ENCODE results near the gene ANKEF1. TPM values are rescaled to one million over a fixed set of nuclear protein-coding genes. Genes with fewer than 3 reads are reported as not detected.

Gene ANKEF1
- total and polyA plus RNA-seq, 7 experiments from 2014 or later, result 1.5 to 8.9 (median 5.8) TPM

DNA sequence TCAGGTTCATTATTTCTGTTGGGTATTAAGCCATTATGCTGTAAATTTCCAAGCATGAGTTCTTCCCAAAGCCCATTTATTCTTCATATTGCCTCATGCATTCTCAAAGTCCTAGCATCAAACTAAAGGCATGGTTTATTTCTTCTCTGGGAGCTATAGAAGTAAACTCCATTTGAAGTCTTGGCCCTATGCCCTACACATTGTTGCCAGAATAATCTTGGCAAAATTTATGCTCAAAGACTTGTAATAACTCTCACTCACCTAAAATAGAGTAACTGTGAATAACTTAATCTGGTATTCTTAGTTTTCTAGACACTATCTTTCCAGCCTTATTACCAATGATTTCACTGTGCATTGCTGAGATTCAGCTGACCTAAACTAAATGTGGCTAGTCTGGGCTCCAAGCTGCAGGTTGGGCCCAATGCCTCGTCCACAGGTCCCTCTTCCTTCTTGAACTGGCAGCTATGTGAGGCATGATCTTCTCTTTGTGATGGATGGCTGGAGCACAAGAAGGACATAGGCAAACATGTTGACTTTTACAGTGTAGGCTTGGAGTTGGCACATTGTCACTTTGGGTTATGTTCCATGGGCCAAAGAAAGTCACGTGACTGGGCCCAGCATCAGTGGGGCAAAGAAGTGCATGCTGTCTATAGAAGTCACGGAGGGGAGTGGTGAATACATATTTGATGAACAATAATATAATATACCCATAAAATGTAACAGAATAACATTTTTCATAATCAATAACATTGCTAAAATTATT lies 39.1 kb upstream of the ANKEF1 start:
- Mint-ChIP-seq H3K4me1 (no peaks in the 10 kb centered on the region), H3K9me3 (peaks cover 0 to 11% (median 4%) of the 10 kb centered on the region in 11 donors), H3K27me3 (peaks cover 0 to 6% (median 0%) of the 10 kb centered on the region in 5 donors), H3K4me3 (no peak overlapping the region), H3K36me3 (peaks cover 0 to 5% (median 0%) of the 10 kb centered on the region in 5 donors), H3K27ac (no peak overlapping the region)
- intact Hi-C loops (cut with micrococcal nuclease), result no loop called here
- Histone ChIP-seq H3K4me3 (ENCODE audit: low read length) (no peak overlapping the region), H3K27me3 (ENCODE audit: control insufficient read depth in 2 of 2, insufficient read depth in 2 of 2, low read length in 2 of 2) (no peaks in the 10 kb centered on the region), H3K27ac (ENCODE audit: low read depth, low read length) (no peak overlapping the region), H3K36me3 (ENCODE audit: control insufficient read depth in 2 of 3, insufficient read depth in 3 of 3, low read length in 3 of 3) (no peaks in the 10 kb centered on the region), H3K4me1 (ENCODE audit: control insufficient read depth in 2 of 2, insufficient read depth in 2 of 2, low read length in 2 of 2) (no peaks in the 10 kb centered on the region), H3K9me3 (ENCODE audit: control insufficient read depth in 2 of 3, low read length in 3 of 3) (no peaks in the 10 kb centered on the region)
- ChIA-PET CTCF (no interaction called here), POLR2A (no interaction called here)
- DNase-seq (no peak), ATAC-seq (no peak)

DNA sequence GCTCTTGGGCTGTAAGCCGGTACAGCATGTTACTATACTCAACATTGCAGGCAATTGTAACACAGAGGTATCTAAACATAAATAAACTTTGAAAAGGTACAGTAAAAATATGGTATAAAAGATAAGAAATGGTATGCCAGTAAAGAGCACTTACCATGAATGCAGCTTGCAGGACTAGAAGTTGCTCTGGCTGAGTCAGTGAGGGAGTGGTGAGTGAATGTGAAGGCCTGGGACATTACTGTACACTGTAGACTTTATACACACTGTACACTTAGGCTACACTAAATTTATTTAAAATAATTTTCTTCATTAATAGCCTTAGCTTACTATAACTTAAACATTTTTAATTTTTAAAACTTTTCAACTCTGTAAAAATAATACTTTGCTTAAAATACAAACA lies 37.8 kb upstream of the ANKEF1 start:
- POLR2A ChIA-PET, result no interaction called here
- no peak overlapping the region for H3K4me3 ChIP-seq (ENCODE audit: low read length)
- no peak overlapping the region for H3K27ac Mint-ChIP-seq
- H3K27me3 Mint-ChIP-seq, result no peaks in the 10 kb centered on the region
- no peak overlapping the region for H3K4me3 Mint-ChIP-seq
- no peak overlapping the region for H3K27ac ChIP-seq (ENCODE audit: low read depth, low read length)
- H3K4me1 ChIP-seq (ENCODE audit: control insufficient read depth in 2 of 2, insufficient read depth in 2 of 2, low read length in 2 of 2), result no peaks in the 10 kb centered on the region
- H3K9me3 ChIP-seq (ENCODE audit: control insufficient read depth in 2 of 3, low read length in 3 of 3), result no peaks in the 10 kb centered on the region
- no peaks in the 10 kb centered on the region for H3K36me3 ChIP-seq (ENCODE audit: control insufficient read depth in 2 of 3, insufficient read depth in 3 of 3, low read length in 3 of 3)
- peaks cover 0 to 5% (median 0%) of the 10 kb centered on the region in 5 donors for H3K36me3 Mint-ChIP-seq
- intact Hi-C loops (cut with micrococcal nuclease), result no loop called here
- no peaks in the 10 kb centered on the region for H3K4me1 Mint-ChIP-seq
- peaks cover 0 to 11% (median 4%) of the 10 kb centered on the region in 11 donors for H3K9me3 Mint-ChIP-seq
- DNase-seq (no peak), ATAC-seq (no peak)
- CTCF ChIA-PET, result no interaction called here
- H3K27me3 ChIP-seq (ENCODE audit: control insufficient read depth in 2 of 2, insufficient read depth in 2 of 2, low read length in 2 of 2), result no peaks in the 10 kb centered on the region

DNA sequence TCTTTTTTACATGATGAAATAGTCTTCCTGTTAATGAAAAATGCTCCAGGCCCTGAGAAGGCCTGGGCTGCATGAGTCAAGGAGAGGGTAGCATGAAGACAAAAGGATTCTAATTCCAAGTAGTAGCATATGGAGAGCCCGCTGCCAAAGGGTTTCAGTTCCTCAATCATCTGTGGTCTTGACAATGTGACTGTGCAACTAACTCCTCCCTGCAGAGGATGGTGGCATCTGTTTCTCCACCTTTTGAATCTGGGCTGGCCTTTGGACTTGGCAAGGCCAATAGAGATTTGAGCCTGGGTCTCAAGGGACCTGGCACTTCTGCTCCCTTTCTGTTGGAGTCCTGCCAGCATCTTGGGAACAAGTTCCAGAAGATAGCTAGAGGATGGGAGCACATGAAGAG lies 35.1 kb upstream of the ANKEF1 start:
- no peak overlapping the region for H3K27ac Mint-ChIP-seq
- H3K27ac ChIP-seq (ENCODE audit: low read depth, low read length), result no peak overlapping the region
- peaks cover 0 to 9% (median 2%) of the 10 kb centered on the region in 11 donors for H3K9me3 Mint-ChIP-seq
- DNase-seq (no peak), ATAC-seq (peak; percentile 78)
- H3K27me3 ChIP-seq (ENCODE audit: control insufficient read depth in 2 of 2, insufficient read depth in 2 of 2, low read length in 2 of 2), result no peaks in the 10 kb centered on the region
- no peaks in the 10 kb centered on the region for H3K9me3 ChIP-seq (ENCODE audit: control insufficient read depth in 2 of 3, low read length in 3 of 3)
- ChIA-PET POLR2A (no interaction called here), CTCF (no interaction called here)
- no peaks in the 10 kb centered on the region for H3K4me1 Mint-ChIP-seq
- intact Hi-C loops (cut with micrococcal nuclease), result no loop called here
- no peaks in the 10 kb centered on the region for H3K27me3 Mint-ChIP-seq
- H3K4me1 ChIP-seq (ENCODE audit: control insufficient read depth in 2 of 2, insufficient read depth in 2 of 2, low read length in 2 of 2), result no peaks in the 10 kb centered on the region
- H3K4me3 Mint-ChIP-seq, result no peak overlapping the region
- peaks cover 0 to 3% (median 0%) of the 10 kb centered on the region in 5 donors for H3K36me3 Mint-ChIP-seq
- no peak overlapping the region for H3K4me3 ChIP-seq (ENCODE audit: low read length)
- H3K36me3 ChIP-seq (ENCODE audit: control insufficient read depth in 2 of 3, insufficient read depth in 3 of 3, low read length in 3 of 3), result no peaks in the 10 kb centered on the region

DNA sequence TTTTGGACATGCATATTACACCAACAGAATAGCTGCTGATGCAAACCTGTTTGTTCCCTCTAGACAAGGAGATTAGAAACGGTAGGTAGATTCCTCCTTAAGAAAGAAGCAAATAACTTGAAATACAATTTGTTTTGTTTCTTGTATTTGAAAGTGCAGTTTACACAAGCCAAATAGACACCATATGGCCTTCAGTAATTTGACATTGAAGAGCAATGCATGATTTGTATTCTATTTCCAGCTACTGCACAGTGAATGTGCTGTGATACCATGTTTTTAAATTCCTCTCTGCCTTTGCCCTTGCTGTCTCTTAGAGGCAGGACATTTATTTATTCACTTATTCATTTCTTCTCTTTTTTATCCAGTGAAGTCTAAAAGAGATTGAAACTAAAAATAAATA lies 31.9 kb upstream of the ANKEF1 start:
- Mint-ChIP-seq H3K9me3 (no peaks in the 10 kb centered on the region), H3K27ac (no peak overlapping the region), H3K4me1 (no peaks in the 10 kb centered on the region), H3K27me3 (peaks cover 0 to 13% (median 10%) of the 10 kb centered on the region in 5 donors), H3K36me3 (no peaks in the 10 kb centered on the region), H3K4me3 (no peak overlapping the region)
- Histone ChIP-seq H3K27me3 (ENCODE audit: control insufficient read depth in 2 of 2, insufficient read depth in 2 of 2, low read length in 2 of 2) (no peaks in the 10 kb centered on the region), H3K9me3 (ENCODE audit: control insufficient read depth in 2 of 3, low read length in 3 of 3) (no peaks in the 10 kb centered on the region), H3K27ac (ENCODE audit: low read depth, low read length) (no peak overlapping the region), H3K4me3 (ENCODE audit: low read length) (no peak overlapping the region), H3K36me3 (ENCODE audit: control insufficient read depth in 2 of 3, insufficient read depth in 3 of 3, low read length in 3 of 3) (no peaks in the 10 kb centered on the region), H3K4me1 (ENCODE audit: control insufficient read depth in 2 of 2, insufficient read depth in 2 of 2, low read length in 2 of 2) (no peaks in the 10 kb centered on the region)
- intact Hi-C loops (cut with micrococcal nuclease), result no loop called here
- POLR2A ChIA-PET, result no interaction called here
- no peak for DNase-seq
- CTCF ChIA-PET, result no interaction called here
- ATAC-seq, result no peak

DNA sequence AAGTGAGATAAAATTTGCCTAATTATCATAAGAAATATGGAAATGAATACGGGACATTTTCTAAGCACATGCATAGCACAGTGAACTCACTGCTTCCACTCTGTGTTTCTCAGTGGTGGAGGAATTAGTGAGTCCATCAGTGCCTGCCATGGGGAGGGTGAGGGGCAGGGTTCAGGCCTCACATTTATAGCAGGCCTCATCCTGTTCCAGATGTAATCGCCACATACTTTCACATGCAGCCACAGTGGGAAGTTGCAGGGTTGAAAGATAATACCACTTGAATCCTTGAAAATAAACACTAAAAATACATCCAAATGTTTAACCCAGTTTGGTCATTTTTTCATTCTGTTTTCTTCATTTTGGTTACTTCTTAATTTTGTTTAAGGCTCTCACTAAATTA lies 29.9 kb upstream of the ANKEF1 start:
- no peak for ATAC-seq
- Histone ChIP-seq H3K9me3 (ENCODE audit: control insufficient read depth in 2 of 3, low read length in 3 of 3) (no peaks in the 10 kb centered on the region), H3K4me1 (ENCODE audit: control insufficient read depth in 2 of 2, insufficient read depth in 2 of 2, low read length in 2 of 2) (no peaks in the 10 kb centered on the region), H3K36me3 (ENCODE audit: control insufficient read depth in 2 of 3, insufficient read depth in 3 of 3, low read length in 3 of 3) (no peaks in the 10 kb centered on the region), H3K27me3 (ENCODE audit: control insufficient read depth in 2 of 2, insufficient read depth in 2 of 2, low read length in 2 of 2) (no peaks in the 10 kb centered on the region), H3K27ac (ENCODE audit: low read depth, low read length) (no peak overlapping the region), H3K4me3 (ENCODE audit: low read length) (no peak overlapping the region)
- no peak overlapping the region for H3K4me3 Mint-ChIP-seq
- no peaks in the 10 kb centered on the region for H3K9me3 Mint-ChIP-seq
- no peak for DNase-seq
- POLR2A ChIA-PET, result no interaction called here
- CTCF ChIA-PET, result no interaction called here
- H3K36me3 Mint-ChIP-seq, result no peaks in the 10 kb centered on the region
- H3K4me1 Mint-ChIP-seq, result no peaks in the 10 kb centered on the region
- H3K27me3 Mint-ChIP-seq, result peaks cover 0 to 23% (median 10%) of the 10 kb centered on the region in 5 donors
- intact Hi-C loops (cut with micrococcal nuclease), result no loop called here
- H3K27ac Mint-ChIP-seq, result no peak overlapping the region

DNA sequence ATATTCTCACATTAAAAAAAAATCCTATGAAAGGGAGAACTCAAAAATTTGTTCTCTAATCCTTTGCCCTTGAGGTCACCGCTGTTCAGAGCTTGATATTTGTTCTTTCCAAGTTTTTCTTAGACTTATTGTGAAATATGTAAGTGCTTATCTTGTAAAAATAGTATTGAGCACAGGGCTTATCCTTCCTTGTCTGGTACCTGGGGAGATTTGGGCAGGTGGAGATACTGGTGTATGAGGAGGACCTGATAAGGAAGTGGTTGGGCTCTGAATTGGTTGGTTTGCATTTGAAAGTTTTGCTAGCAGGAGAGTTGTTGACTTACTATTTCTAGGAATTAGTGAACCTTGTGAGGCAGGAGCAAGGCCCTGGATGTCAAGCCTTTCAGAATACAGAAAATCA lies 28.9 kb upstream of the ANKEF1 start:
- Mint-ChIP-seq H3K27ac (peak overlapping the region in 1 of 9 donors; percentile 4), H3K4me1 (no peaks in the 10 kb centered on the region)
- CTCF ChIA-PET, result no interaction called here

DNA sequence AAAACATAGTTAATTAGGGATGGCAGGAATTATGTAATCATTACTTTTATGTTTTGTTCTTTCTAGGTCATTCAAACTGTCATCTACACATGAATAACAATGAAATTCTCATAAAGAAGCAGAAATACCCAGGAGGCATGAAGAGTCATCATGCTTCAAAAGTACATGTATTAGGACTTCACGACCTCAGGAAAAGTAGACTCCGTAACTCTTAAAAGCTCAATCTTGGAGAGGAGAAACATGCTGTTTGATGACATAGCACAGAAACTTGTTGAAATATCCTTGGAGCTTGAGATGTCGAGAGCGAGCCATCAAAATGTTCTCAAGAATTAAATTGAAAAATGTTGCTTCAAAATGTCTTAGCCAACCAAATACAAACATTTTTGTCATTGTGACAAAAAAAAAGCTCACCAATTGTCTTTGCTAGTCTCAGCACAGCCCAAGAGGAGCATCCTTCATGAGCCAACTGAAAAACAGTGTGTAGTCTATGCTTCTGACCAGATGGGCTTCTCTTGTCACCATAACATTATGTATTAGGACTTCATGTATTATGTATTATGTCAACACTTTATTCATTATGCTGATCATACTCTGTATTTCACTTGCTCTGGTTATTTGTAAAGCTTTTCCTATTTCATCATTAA lies 28.2 kb upstream of the ANKEF1 start:
- Mint-ChIP-seq H3K4me1 (no peaks in the 10 kb centered on the region), H3K27me3 (peaks cover 0 to 23% (median 10%) of the 10 kb centered on the region in 5 donors), H3K4me3 (no peak overlapping the region), H3K9me3 (no peaks in the 10 kb centered on the region), H3K36me3 (no peaks in the 10 kb centered on the region), H3K27ac (no peak overlapping the region)
- Histone ChIP-seq H3K36me3 (ENCODE audit: control insufficient read depth in 2 of 3, insufficient read depth in 3 of 3, low read length in 3 of 3) (no peaks in the 10 kb centered on the region), H3K27me3 (ENCODE audit: control insufficient read depth in 2 of 2, insufficient read depth in 2 of 2, low read length in 2 of 2) (no peaks in the 10 kb centered on the region), H3K27ac (ENCODE audit: low read depth, low read length) (no peak overlapping the region), H3K4me3 (ENCODE audit: low read length) (no peak overlapping the region), H3K9me3 (ENCODE audit: control insufficient read depth in 2 of 3, low read length in 3 of 3) (no peaks in the 10 kb centered on the region), H3K4me1 (ENCODE audit: control insufficient read depth in 2 of 2, insufficient read depth in 2 of 2, low read length in 2 of 2) (no peaks in the 10 kb centered on the region)
- intact Hi-C loops (cut with micrococcal nuclease), result no loop called here
- DNase-seq (no peak), ATAC-seq (no peak)
- ChIA-PET POLR2A (no interaction called here), CTCF (no interaction called here)

More for the DNA sequence above, 28.9 kb upstream of the ANKEF1 start:
- Mint-ChIP-seq H3K36me3 (no peaks in the 10 kb centered on the region), H3K4me3 (no peak overlapping the region), H3K27me3 (peaks cover 0 to 23% (median 10%) of the 10 kb centered on the region in 5 donors), H3K9me3 (no peaks in the 10 kb centered on the region)
- Histone ChIP-seq H3K9me3 (ENCODE audit: control insufficient read depth in 2 of 3, low read length in 3 of 3) (no peaks in the 10 kb centered on the region), H3K27me3 (ENCODE audit: control insufficient read depth in 2 of 2, insufficient read depth in 2 of 2, low read length in 2 of 2) (no peaks in the 10 kb centered on the region), H3K4me3 (ENCODE audit: low read length) (no peak overlapping the region), H3K4me1 (ENCODE audit: control insufficient read depth in 2 of 2, insufficient read depth in 2 of 2, low read length in 2 of 2) (no peaks in the 10 kb centered on the region), H3K27ac (ENCODE audit: low read depth, low read length) (no peak overlapping the region), H3K36me3 (ENCODE audit: control insufficient read depth in 2 of 3, insufficient read depth in 3 of 3, low read length in 3 of 3) (no peaks in the 10 kb centered on the region)
- POLR2A ChIA-PET, result no interaction called here
- intact Hi-C loops (cut with micrococcal nuclease), result no loop called here
- DNase-seq (no peak), ATAC-seq (no peak)

Data from naive thymus-derived CD4-positive, alpha-beta T cell (primary cell).